GM13977 (cell line): Measurements from ENCODE around the gene PTPN14.

Experiments used
- DNase-seq: peaks from one replicate; pipeline ENCODE4 v3.0.0; 2012; ENCODE audit warnings: low spot score
- CTCF ChIP-seq: IDR thresholded peaks from 2 replicates; pipeline ENCODE4 v1.5.1; 2012; ENCODE audit warnings: mild to moderate bottlenecking, control low read depth; ENCODE audit not compliant: insufficient read depth; ENCODE audit errors: extremely low read depth, missing control alignments
- in situ Hi-C: fragments of 300-500 bp; cut with MboI; formaldehyde crosslinking; loops from one replicate; pipeline ENCODE4 v1.12.0; 2022; ENCODE audit warnings: low sequenced_read_pairs, low pct_unique_long_range_greater_than_20kb, mixed read lengths, inconsistent platforms; ENCODE audit not compliant: unreplicated experiment

Gene PTPN14

GRCh38 chr1:214455479-214455878, 95.9 kb downstream of the PTPN14 start:
- no peak for TF ChIP-seq CTCF
- in situ Hi-C loops = no loop called here
- DNase-seq = no peak

GRCh38 chr1:214454569-214455396, 96.6 kb downstream of the PTPN14 start:
- no peak for DNase-seq
- in situ Hi-C loops = no loop called here
- TF ChIP-seq CTCF = no peak

GRCh38 chr1:214453109-214453722, 98.2 kb downstream of the PTPN14 start:
- DNase-seq = no peak
- TF ChIP-seq CTCF = no peak
- in situ Hi-C loops = no loop called here

GRCh38 chr1:214452152-214452784, 99.1 kb downstream of the PTPN14 start:
- in situ Hi-C loops = no loop called here
- no peak for TF ChIP-seq CTCF
- DNase-seq = no peak

- in situ Hi-C loops = no loop called here
- TF ChIP-seq CTCF = no peak
- no peak for DNase-seq
Observed at GRCh38 chr1:214451596-214451995, 99.8 kb downstream of the PTPN14 start.

GRCh38 chr1:214449371-214449770, 102.0 kb downstream of the PTPN14 start:
- no peak for TF ChIP-seq CTCF
- no peak for DNase-seq
- in situ Hi-C loops = no loop called here
